A549 (cell line): ENCODE data around the gene CPA1. TPM values are rescaled to one million over a fixed set of nuclear protein-coding genes. Genes with fewer than 3 reads are reported as not detected.

ENCODE experiments used
- ATAC-seq, 2 experiments: fragments of 200-7000 bp in 1 of 2; fragments of >200 bp in 1 of 2; cut with Nextera tagmentation in 1 of 2; cut with Tn5 transposase in 1 of 2; 3 replicates each; pipeline versions ENCODE4 v1.8.0 to v1.9.1; 2018 to 2020; ENCODE audit warnings: mild to moderate bottlenecking in 1 of 2, moderate library complexity in 1 of 2
- CTCF ChIA-PET: fragments of 300-600 bp; sonication (Branson Sonifier 250); formaldehyde crosslinking; extraction: SDS; loops from one replicate; lab custom pipeline; 2021; ENCODE audit warnings: antibody characterized with exemption, inconsistent platforms; lab: Yijun Ruan, JAX
- POLR2A ChIA-PET: fragments of 350-600 bp; formaldehyde crosslinking; extraction: SDS; loops from one replicate; lab custom pipeline; 2021; ENCODE audit warnings: antibody characterized with exemption, inconsistent platforms; lab: Yijun Ruan, JAX
- DNase-seq, 2 experiments: peaks; one replicate each; pipeline versions ENCODE4 v3.0.0 to v3.0.0-alpha.2; 2011 to 2016; ENCODE audit warnings: low read depth in 1 of 2, low spot score in 1 of 2
- FAIRE-seq: peaks from 2 replicates; lab custom pipeline; 2011; peaks lifted over from hg19 to GRCh38; lab: Jason Lieb, UNC
- H3K27ac ChIP-seq, 2 experiments: fragments of >200 bp; sonication (Bioruptor Twin); formaldehyde crosslinking; 3 replicates each; pipeline ENCODE4 v1.5.1; 2016 to 2017
- H3K4me1 ChIP-seq: fragments of >200 bp; sonication (Bioruptor Twin); formaldehyde crosslinking; 3 replicates; pipeline ENCODE4 v1.6.1; 2016
- H3K4me2 ChIP-seq: fragments of >200 bp; sonication (Bioruptor Twin); formaldehyde crosslinking; 3 replicates; pipeline ENCODE4 v1.6.1; 2016
- H3K4me3 ChIP-seq: fragments of >200 bp; sonication (Bioruptor Twin); formaldehyde crosslinking; 3 replicates; pipeline ENCODE4 v1.5.1; 2016
- H3K9me3 ChIP-seq: fragments of >200 bp; sonication (Bioruptor Twin); formaldehyde crosslinking; 3 replicates; pipeline ENCODE4 v1.6.1; 2016
- BHLHE40 ChIP-seq: IDR thresholded peaks from 2 replicates; pipeline ENCODE4 v1.6.1; 2012; ENCODE audit warnings: low read depth, low read length, inconsistent platforms
- CHD2 ChIP-seq: fragments of 150-350 bp; IDR thresholded peaks from 2 replicates; pipeline ENCODE4 v1.6.1; 2014; ENCODE audit warnings: low read length; ENCODE audit not compliant: partially characterized antibody
- CHD4 ChIP-seq: fragments of 200-600 bp; sonication (generic); IDR thresholded peaks from 2 replicates; pipeline ENCODE4 v1.6.1; 2016; ENCODE audit warnings: antibody characterized with exemption, mild to moderate bottlenecking, borderline replicate concordance
- EHF ChIP-seq: fragments of 250-450 bp; sonication (Bioruptor Pico); IDR thresholded peaks from 2 replicates; pipeline ENCODE4 v1.5.0; 2020; ENCODE audit warnings: mild to moderate bottlenecking
- EP300 ChIP-seq, 2 experiments: fragments of >200 bp; sonication (Bioruptor Twin); formaldehyde crosslinking; IDR thresholded peaks; 2 replicates in 1 of 2; 3 replicates in 1 of 2; pipeline ENCODE4 v1.6.1; 2016 to 2017
- ESRRA ChIP-seq: fragments of 150-350 bp; IDR thresholded peaks from 2 replicates; pipeline ENCODE4 v1.6.1; 2014; ENCODE audit warnings: mild to moderate bottlenecking, low read length, borderline replicate concordance
- FOSB ChIP-seq: fragments of 250-450 bp; sonication (Bioruptor Pico); IDR thresholded peaks from 2 replicates; pipeline ENCODE4 v1.5.0; 2020; ENCODE audit warnings: mild to moderate bottlenecking, moderate library complexity
- FOSL2 ChIP-seq, 2 experiments: fragments of 450-650 bp in 1 of 2; fragments of >200 bp in 1 of 2; sonication (Bioruptor Twin) in 1 of 2; formaldehyde crosslinking; IDR thresholded peaks; 2 replicates each; pipeline versions ENCODE4 v1.5.0 to v1.6.1; 2016 to 2020; ENCODE audit warnings: mild to moderate bottlenecking in 1 of 2, moderate library complexity in 1 of 2
- HOXA7 ChIP-seq: fragments of 250-450 bp; sonication (Bioruptor Pico); IDR thresholded peaks from 2 replicates; pipeline ENCODE4 v1.5.0; 2020; ENCODE audit warnings: mild to moderate bottlenecking, moderate library complexity
- HOXB13 ChIP-seq: fragments of 250-450 bp; sonication (Bioruptor Pico); IDR thresholded peaks from 2 replicates; pipeline ENCODE4 v1.5.0; 2020; ENCODE audit warnings: low read depth, mild to moderate bottlenecking, moderate library complexity
- JUN ChIP-seq, 2 experiments: fragments of >200 bp; sonication (Bioruptor Twin); formaldehyde crosslinking; IDR thresholded peaks; 2 replicates in 1 of 2; 3 replicates in 1 of 2; pipeline ENCODE4 v1.6.1; 2016 to 2017
- MAZ ChIP-seq: fragments of 150-350 bp; IDR thresholded peaks from 2 replicates; pipeline ENCODE4 v1.6.1; 2014; ENCODE audit warnings: antibody characterized with exemption, low read depth, low read length, borderline replicate concordance
- NPAS2 ChIP-seq: fragments of 250-450 bp; sonication (Bioruptor Pico); IDR thresholded peaks from 2 replicates; pipeline ENCODE4 v1.8.0; 2022; ENCODE audit warnings: mild to moderate bottlenecking, moderate library complexity, borderline replicate concordance
- POLR2AphosphoS2 ChIP-seq: conservative IDR thresholded peaks from 2 replicates; pipeline ENCODE4 v1.6.1; 2012; ENCODE audit warnings: low read length, improper control_type of control experiment, inconsistent platforms
- RAD21 ChIP-seq, 2 experiments: fragments of >200 bp in 1 of 2; sonication (Bioruptor Twin) in 1 of 2; formaldehyde crosslinking in 1 of 2; IDR thresholded peaks in 1 of 2; conservative IDR thresholded peaks in 1 of 2; 2 replicates in 1 of 2; 3 replicates in 1 of 2; pipeline ENCODE4 v1.6.1; 2012 to 2018; ENCODE audit warnings: inconsistent platforms in 1 of 2
- SREBF2 ChIP-seq: fragments of 450-650 bp; IDR thresholded peaks from 2 replicates; pipeline ENCODE4 v1.6.1; 2014; ENCODE audit warnings: mild to moderate bottlenecking, moderate library complexity
- ZFP36 ChIP-seq: fragments of 450-650 bp; IDR thresholded peaks from 2 replicates; pipeline ENCODE4 v1.6.1; 2014; ENCODE audit warnings: borderline replicate concordance; ENCODE audit not compliant: partially characterized antibody
- ZSCAN20 ChIP-seq: fragments of 250-450 bp; sonication (Bioruptor Pico); IDR thresholded peaks from 2 replicates; pipeline ENCODE4 v1.8.0; 2022; ENCODE audit warnings: mild to moderate bottlenecking, moderate library complexity
- WGBS: methylation state at CpG from one replicate; pipeline ENCODE4 v1.1.6; 2017; ENCODE audit errors: missing lambda C conversion rate; 5-methylcytosine and 5-hydroxymethylcytosine counted together
- polyA plus RNA-seq, 4 experiments: library from polyadenylated mRNA; depleted of rRNA in 3 of 4; stranded (reverse); fragments of >200 nt; fragmentation: RNase III in 1 of 4; extraction: RNeasy Plus Mini Kit Qiagen cat#74134 plus additional on column Dnase treatment in 1 of 4; gene quantifications; 2 replicates in 3 of 4; 3 replicates in 1 of 4; pipeline ENCODE4 v1.2.3, GENCODE V29; 2011 to 2017
- TF ChIP-seq, protein P1 (sequence below): fragments of 150-350 bp; IDR thresholded peaks from 2 replicates; pipeline ENCODE4 v1.6.1; 2014; ENCODE audit warnings: low read depth, mild to moderate bottlenecking, low read length
- TF ChIP-seq, protein P2 (sequence below): fragments of >200 bp; sonication (Bioruptor Twin); formaldehyde crosslinking; IDR thresholded peaks from 3 replicates; pipeline ENCODE4 v1.5.1; 2016

The CPA1 gene
- polyA plus RNA-seq, 2 of the 4 experiments (the other 2 are of a cell fraction), result not detected

DNA sequence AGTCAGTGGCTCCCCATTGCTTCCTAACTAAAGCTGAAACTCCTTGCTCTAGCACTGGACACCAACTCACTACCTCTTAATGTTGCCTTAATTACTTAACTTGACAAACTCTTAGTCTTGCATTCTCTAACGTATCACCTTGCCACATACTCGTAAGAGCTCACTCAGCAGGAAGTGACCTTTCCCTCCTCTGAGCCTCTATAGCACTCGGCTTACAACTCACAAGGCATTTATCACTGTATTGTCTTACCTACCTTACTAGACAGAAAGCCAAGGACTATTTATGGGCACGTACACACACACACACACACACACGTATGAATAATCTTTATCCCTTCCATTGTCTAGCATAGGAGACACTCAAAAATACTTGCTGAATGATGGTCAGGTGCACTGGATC lies 39.4 kb downstream of the CPA1 start:
- TF ChIP-seq FOSB (CRISPR knock-in tag) (no peak), NPAS2 (CRISPR knock-in tag) (no peak), CHD4 (no peak), ZFP36 (no peak), RAD21 (conservative IDR thresholded peaks at IDR 0.05 in 1 of 2, IDR thresholded peaks at IDR 0.05 in 1 of 2) (no peak), BHLHE40 (no peak), EHF (CRISPR knock-in tag) (no peak), EP300 (IDR thresholded peaks at IDR 0.05) (no peak), ZSCAN20 (CRISPR knock-in tag) (no peak), SREBF2 (no peak), HOXB13 (CRISPR knock-in tag) (no peak)
- H3K4me3 ChIP-seq, result no peak overlapping the region
- H3K4me2 ChIP-seq, result no peak overlapping the region
- no peaks in the 10 kb centered on the region for H3K9me3 ChIP-seq
- WGBS, result 84% methylated on average over 5 of the region's 5 CpGs
- no peak for FAIRE-seq
- CTCF ChIA-PET, result no interaction called here
- POLR2A ChIA-PET, result no interaction called here
- ATAC-seq, result no peak
- no peak for DNase-seq
- H3K4me1 ChIP-seq, result no peaks in the 10 kb centered on the region
- H3K27ac ChIP-seq, result no peak overlapping the region

DNA sequence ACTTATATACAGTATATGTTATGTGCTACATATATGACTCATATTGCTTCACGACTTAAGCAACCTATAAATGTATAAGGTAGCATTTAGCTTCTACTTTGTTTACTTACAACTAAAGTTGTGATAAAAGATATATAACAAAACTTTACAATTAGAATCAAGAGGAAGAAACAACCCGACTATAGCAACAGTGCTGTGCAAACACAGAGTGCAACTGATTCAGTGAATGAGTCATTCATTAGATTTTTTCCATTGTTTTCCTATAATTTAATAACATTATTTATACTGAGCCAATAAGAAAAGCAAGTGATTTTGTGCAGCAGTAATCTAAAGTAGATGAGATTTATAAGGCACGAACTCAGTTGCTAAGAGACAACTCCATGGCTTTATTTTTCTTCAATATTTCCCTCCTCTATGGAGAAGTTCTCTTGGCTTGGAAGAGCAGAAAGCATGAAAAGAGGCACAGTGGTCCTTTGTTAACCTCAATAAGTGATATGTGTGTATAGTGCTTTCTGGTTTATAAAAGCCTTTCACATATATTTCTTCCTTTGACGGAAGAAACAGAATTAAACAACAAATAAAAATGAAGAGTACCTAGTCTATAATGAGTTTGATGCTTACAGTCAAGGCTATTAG lies 40.8 kb downstream of the CPA1 start:
- 74% methylated on average over 4 of the region's 4 CpGs for WGBS
- CTCF ChIA-PET, result no interaction called here
- ATAC-seq, result no peak

DNA sequence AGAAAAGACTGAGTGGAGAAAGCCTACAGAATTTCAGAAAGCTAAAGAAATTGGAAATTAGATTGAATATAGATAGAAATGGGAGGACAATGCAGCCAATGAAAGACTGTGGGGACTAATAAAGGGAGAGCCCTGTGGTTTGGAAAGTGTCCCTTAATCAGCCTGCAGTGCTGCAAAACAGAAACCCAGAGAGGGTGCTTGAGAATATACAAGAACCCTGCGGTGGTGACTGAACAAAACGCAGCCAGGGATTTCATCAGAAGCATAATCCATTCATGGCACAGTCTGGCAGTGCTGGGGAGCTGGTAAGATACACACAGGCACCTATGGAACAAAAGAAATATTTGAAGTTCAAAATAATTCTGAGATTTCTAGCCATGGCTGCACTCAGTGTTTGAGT lies 41.4 kb downstream of the CPA1 start:
- POLR2A ChIA-PET, result no interaction called here
- Histone ChIP-seq H3K4me2 (no peak overlapping the region), H3K4me3 (no peak overlapping the region), H3K4me1 (no peaks in the 10 kb centered on the region), H3K9me3 (no peaks in the 10 kb centered on the region), H3K27ac (no peak overlapping the region)
- CTCF ChIA-PET, result interaction anchor here (1.5 kb wide), 1 partner anchor 9 kb away, joined by 6 read pairs; no protein-coding TSS in a partner anchor
- FAIRE-seq (no peak), ATAC-seq (no peak), DNase-seq (no peak)
- no peak for TF ChIP-seq POLR2AphosphoS2
- no peak for TF ChIP-seq ESRRA
- TF ChIP-seq HOXA7 (CRISPR knock-in tag), result no peak
- no peak for TF ChIP-seq EP300 (IDR thresholded peaks at IDR 0.05)
- TF ChIP-seq SREBF2, result no peak
- TF ChIP-seq, protein P1, sequence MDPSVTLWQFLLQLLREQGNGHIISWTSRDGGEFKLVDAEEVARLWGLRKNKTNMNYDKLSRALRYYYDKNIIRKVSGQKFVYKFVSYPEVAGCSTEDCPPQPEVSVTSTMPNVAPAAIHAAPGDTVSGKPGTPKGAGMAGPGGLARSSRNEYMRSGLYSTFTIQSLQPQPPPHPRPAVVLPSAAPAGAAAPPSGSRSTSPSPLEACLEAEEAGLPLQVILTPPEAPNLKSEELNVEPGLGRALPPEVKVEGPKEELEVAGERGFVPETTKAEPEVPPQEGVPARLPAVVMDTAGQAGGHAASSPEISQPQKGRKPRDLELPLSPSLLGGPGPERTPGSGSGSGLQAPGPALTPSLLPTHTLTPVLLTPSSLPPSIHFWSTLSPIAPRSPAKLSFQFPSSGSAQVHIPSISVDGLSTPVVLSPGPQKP, result no peak
- TF ChIP-seq JUN (IDR thresholded peaks at IDR 0.05), result no peak
- no peak for TF ChIP-seq MAZ
- TF ChIP-seq, protein P2, sequence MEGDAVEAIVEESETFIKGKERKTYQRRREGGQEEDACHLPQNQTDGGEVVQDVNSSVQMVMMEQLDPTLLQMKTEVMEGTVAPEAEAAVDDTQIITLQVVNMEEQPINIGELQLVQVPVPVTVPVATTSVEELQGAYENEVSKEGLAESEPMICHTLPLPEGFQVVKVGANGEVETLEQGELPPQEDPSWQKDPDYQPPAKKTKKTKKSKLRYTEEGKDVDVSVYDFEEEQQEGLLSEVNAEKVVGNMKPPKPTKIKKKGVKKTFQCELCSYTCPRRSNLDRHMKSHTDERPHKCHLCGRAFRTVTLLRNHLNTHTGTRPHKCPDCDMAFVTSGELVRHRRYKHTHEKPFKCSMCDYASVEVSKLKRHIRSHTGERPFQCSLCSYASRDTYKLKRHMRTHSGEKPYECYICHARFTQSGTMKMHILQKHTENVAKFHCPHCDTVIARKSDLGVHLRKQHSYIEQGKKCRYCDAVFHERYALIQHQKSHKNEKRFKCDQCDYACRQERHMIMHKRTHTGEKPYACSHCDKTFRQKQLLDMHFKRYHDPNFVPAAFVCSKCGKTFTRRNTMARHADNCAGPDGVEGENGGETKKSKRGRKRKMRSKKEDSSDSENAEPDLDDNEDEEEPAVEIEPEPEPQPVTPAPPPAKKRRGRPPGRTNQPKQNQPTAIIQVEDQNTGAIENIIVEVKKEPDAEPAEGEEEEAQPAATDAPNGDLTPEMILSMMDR, result no peak
- WGBS, result 95% methylated on average over 2 of the region's 2 CpGs

More for the DNA sequence above, 40.8 kb downstream of the CPA1 start:
- Histone ChIP-seq H3K9me3 (no peaks in the 10 kb centered on the region), H3K4me3 (no peak overlapping the region), H3K27ac (no peak overlapping the region), H3K4me1 (no peaks in the 10 kb centered on the region), H3K4me2 (no peak overlapping the region)
- TF ChIP-seq CHD2 (no peak), FOSL2 (IDR thresholded peaks at IDR 0.05) (no peak), FOSL2 (CRISPR knock-in tag; IDR thresholded peaks at IDR 0.05) (peak; percentile 10; the same call in 1 of the 2 replicates)
- POLR2A ChIA-PET, result no interaction called here
- DNase-seq (no peak), FAIRE-seq (no peak)
